Thyroid gland (tissue), 4 donors: ENCODE data around the gene POLR2J3.
"Not testable (repeated sequence)": the region's sequence is repeated elsewhere in the genome, so short reads cannot be mapped to it uniquely, and the experiment has no call there.

Experiments used
- POLR2A ChIP-seq, 2 donors: fragments of 450-650 bp; IDR thresholded peaks; one replicate each; pipeline ENCODE4 v1.6.1; 2017; ENCODE audit warnings: antibody characterized with exemption in 2 of 2, mild to moderate bottlenecking in 2 of 2, moderate library complexity in 1 of 2
- TF ChIP-seq, protein P1 (sequence below), 6 experiments: fragments of 200-600 bp in 3 of 6; fragments of 450-650 bp in 3 of 6; sonication (generic) in 3 of 6; IDR thresholded peaks; one replicate each; pipeline ENCODE4 v1.5.1; 2016 to 2019; ENCODE audit warnings: antibody characterized with exemption in 6 of 6, mild to moderate bottlenecking in 2 of 6, inconsistent platforms in 1 of 6, moderate library complexity in 1 of 6

DNA sequence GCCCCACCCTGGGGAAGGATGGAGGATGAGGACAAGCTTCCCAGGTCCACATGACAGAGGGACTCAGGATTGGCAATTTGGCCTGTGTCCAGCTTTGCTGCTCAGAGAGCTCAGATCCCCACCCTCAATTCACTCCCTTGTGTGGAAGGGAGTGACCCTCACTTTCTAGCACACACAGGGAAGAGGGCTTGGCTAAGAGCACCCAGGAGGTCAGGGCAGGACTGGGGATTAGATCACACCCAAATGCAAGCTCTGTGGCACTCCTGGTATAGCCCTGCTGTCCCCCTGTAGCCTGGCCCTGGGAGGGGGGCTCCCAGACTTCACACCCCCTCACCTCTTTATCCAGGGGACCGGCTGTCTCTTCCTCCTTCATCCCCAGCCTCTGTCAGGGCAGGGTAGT lies 28.0 kb downstream of the POLR2J3 start:
- TF ChIP-seq, protein P1, sequence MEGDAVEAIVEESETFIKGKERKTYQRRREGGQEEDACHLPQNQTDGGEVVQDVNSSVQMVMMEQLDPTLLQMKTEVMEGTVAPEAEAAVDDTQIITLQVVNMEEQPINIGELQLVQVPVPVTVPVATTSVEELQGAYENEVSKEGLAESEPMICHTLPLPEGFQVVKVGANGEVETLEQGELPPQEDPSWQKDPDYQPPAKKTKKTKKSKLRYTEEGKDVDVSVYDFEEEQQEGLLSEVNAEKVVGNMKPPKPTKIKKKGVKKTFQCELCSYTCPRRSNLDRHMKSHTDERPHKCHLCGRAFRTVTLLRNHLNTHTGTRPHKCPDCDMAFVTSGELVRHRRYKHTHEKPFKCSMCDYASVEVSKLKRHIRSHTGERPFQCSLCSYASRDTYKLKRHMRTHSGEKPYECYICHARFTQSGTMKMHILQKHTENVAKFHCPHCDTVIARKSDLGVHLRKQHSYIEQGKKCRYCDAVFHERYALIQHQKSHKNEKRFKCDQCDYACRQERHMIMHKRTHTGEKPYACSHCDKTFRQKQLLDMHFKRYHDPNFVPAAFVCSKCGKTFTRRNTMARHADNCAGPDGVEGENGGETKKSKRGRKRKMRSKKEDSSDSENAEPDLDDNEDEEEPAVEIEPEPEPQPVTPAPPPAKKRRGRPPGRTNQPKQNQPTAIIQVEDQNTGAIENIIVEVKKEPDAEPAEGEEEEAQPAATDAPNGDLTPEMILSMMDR (IDR thresholded peaks at IDR 0.05): not testable (repeated sequence)
- TF ChIP-seq POLR2A (IDR thresholded peaks at IDR 0.05): not testable (repeated sequence)
